LNCAP (cell line): ENCODE data around the gene LYRM2.

ENCODE experiments used
- CTCF ChIP-seq: fragments of 450-650 bp; IDR thresholded peaks from 2 replicates; pipeline ENCODE4 v1.5.1; 2017; ENCODE audit warnings: mild to moderate bottlenecking

LYRM2 gene

DNA sequence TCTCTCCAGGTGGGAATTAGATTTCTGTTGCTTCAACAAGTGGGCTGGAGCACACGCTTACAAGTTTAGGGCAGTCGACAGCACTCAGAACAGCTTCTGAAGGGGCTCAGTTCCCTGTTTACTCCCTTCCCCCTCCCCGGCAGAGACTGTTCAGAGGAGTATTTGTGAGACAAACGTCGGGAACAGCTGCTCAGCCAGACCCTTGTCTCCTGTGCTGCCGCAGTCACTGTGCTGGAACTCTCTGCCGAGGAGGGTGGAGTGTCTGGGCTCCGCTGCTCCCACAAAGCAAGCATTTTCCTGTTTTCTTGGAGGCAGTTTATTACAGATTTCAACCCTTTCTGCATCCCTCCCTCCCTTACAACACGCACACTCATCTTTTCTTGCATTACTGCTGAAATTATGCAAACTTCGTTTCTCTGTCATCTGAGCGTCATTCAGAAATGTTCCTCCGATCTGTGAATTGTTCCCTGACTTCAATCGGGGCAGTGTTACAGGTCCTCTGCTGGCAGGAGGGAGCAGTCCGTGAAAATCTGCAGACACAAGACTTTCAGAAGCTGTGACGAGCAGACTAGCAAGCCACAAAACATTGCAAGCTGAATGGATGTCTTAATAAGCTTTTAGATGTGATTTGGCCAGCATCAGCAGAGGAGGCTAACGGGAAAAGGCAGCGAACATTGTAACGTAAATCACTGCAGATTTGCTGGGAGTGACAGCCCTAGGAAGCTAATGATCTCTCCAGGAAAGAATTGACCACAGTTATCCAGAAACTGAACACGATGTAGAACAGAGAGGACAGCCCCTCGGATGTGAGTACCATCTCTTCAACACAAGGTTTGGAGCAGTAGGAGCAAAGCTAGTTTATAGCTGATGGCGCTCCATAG, 76.2 kb downstream of the LYRM2 start:
- TF ChIP-seq CTCF: no peak

- no peak for TF ChIP-seq CTCF
Observed at GRCh38 chr6:89559487-89559886, 79.1 kb downstream of the LYRM2 start.

GRCh38 chr6:89555806-89556205, 82.7 kb downstream of the LYRM2 start:
- TF ChIP-seq CTCF: no peak

GRCh38 chr6:89555031-89555430, 83.5 kb downstream of the LYRM2 start:
- no peak for TF ChIP-seq CTCF

DNA sequence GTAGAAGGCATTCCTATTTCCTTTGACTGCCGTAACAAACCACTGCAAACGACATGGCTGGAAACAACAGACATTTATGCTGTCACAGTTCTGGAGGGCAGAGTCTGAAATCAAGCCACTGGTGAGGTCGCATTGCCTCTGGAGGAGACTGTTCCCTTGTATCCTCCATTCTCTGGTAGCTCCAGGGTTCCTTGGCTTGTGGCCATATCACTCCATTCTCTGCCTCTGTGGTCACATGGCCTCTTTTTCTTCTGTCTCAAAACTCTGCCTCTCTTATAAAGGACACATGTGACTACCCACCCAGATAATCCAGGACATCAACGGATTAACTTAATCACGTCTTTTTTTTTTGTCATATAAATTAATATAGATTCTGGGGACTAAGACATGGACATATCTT, 84.4 kb downstream of the LYRM2 start:
- TF ChIP-seq CTCF: no peak

GRCh38 chr6:89553431-89553830, 85.1 kb downstream of the LYRM2 start:
- no peak for TF ChIP-seq CTCF

DNA sequence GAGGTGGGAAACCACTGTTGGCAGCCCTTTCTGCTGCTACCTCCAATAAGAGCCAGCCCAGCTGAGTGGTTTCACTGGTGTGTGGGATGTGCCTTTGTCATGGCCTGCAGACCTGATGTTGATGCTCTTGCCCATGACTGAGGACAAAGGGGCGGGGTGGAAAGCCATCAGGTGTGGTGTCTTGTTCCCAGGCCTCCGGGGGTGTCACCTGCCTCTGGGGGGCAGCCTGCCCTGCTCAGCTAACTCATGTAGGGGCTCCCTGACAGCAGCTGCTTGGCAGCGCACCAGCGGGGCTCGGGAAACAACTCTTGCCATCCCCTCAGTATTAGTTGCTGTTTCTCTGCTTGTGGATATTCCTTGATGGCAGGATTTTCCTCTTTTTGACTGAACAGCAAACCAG, 91.3 kb downstream of the LYRM2 start:
- TF ChIP-seq CTCF: no peak
